Stimulated activated memory B cell treated with anti-CD40 and anti-IgM and Interleukin-4, amounts not matched to agents 10 μg/mL and 1 μg/mL and 100 μg/mL, for 72 hours (primary cell): ENCODE results near the gene NUTF2.
"Not testable (repeated sequence)": the region's sequence is repeated elsewhere in the genome, so short reads cannot be mapped to it uniquely, and the experiment has no call there.

Experiments used
- ATAC-seq: fragments of 150-1000 bp; cut with Tn5 transposase; 2 replicates; pipeline ENCODE4 v1.10.0; 2021
- H3K27ac Mint-ChIP-seq: one replicate; pipeline ENCODE4 v1.8.0; 2022; ENCODE audit warnings: mild to moderate bottlenecking, mixed read lengths
- H3K27me3 Mint-ChIP-seq: one replicate; pipeline ENCODE4 v1.8.0; 2022; ENCODE audit warnings: mixed read lengths
- H3K36me3 Mint-ChIP-seq: one replicate; pipeline ENCODE4 v1.8.0; 2022; ENCODE audit warnings: mixed read lengths
- H3K4me1 Mint-ChIP-seq: one replicate; pipeline ENCODE4 v1.8.0; 2022; ENCODE audit warnings: mixed read lengths
- H3K4me3 Mint-ChIP-seq: one replicate; pipeline ENCODE4 v1.8.0; 2022; ENCODE audit warnings: mild to moderate bottlenecking, moderate library complexity, mixed read lengths
- H3K9me3 Mint-ChIP-seq: one replicate; pipeline ENCODE4 v1.8.0; 2022; ENCODE audit warnings: mixed read lengths

NUTF2 gene

DNA sequence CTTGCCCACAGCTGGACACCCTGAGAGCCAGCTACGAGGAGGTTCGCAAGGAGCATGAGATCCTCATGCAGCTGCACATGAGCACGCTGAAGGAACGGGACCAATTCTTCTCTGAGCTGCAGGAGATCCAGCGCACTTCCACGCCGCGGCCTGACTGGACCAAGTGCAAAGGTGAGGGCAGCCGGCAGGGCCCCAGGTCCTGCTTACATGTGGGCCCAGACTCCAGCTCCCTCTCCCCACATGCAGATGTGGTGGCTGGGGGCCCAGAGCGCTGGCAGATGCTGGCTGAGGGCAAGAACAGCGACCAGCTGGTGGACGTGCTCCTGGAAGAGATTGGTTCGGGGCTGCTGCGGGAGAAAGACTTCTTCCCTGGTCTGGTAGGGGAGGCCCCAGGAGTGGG lies 20.8 kb upstream of the NUTF2 start:
- ATAC-seq: no peak
- peaks cover 16% of the 10 kb centered on the region for H3K36me3 Mint-ChIP-seq
- no peak overlapping the region for H3K27ac Mint-ChIP-seq
- H3K27me3 Mint-ChIP-seq: no peaks in the 10 kb centered on the region
- no peak overlapping the region for H3K4me3 Mint-ChIP-seq
- peaks cover 7% of the 10 kb centered on the region for H3K4me1 Mint-ChIP-seq
- no peaks in the 10 kb centered on the region for H3K9me3 Mint-ChIP-seq

GRCh38 chr16:67828651-67829050 lies 18.1 kb upstream of the NUTF2 start:
- no peaks in the 10 kb centered on the region for H3K27me3 Mint-ChIP-seq

DNA sequence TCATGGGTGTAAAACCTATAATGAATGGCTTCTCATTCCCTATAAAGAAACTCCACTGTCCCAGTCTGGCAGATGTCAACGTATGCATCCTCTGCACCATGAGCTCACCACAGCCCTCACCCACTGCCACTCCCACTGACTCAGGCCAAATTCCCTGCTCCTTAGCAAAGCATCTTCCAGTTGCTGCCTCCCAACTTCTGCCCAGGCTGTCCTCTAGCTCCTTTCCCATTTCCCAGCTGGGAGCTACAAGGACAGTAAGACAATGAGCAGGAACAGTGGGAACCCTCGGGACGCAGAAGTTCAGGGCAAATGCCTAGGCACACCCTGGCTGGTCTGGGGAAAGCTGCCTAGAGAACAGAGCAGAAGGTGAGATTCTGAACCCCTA lies 13.7 kb upstream of the NUTF2 start:
- Mint-ChIP-seq H3K27me3 (no peaks in the 10 kb centered on the region), H3K4me3 (peak overlapping the region; percentile 98), H3K27ac (peak overlapping the region; percentile 97), H3K9me3 (no peaks in the 10 kb centered on the region), H3K36me3 (peaks cover 22% of the 10 kb centered on the region), H3K4me1 (peaks cover 21% of the 10 kb centered on the region)
- ATAC-seq: no peak

More at GRCh38 chr16:67828651-67829050, 18.1 kb upstream of the NUTF2 start:
- no peak overlapping the region for H3K4me3 Mint-ChIP-seq
- H3K9me3 Mint-ChIP-seq: no peaks in the 10 kb centered on the region
- peaks cover 22% of the 10 kb centered on the region for H3K36me3 Mint-ChIP-seq
- no peak overlapping the region for H3K27ac Mint-ChIP-seq
- peaks cover 22% of the 10 kb centered on the region for H3K4me1 Mint-ChIP-seq
- ATAC-seq: no peak

DNA sequence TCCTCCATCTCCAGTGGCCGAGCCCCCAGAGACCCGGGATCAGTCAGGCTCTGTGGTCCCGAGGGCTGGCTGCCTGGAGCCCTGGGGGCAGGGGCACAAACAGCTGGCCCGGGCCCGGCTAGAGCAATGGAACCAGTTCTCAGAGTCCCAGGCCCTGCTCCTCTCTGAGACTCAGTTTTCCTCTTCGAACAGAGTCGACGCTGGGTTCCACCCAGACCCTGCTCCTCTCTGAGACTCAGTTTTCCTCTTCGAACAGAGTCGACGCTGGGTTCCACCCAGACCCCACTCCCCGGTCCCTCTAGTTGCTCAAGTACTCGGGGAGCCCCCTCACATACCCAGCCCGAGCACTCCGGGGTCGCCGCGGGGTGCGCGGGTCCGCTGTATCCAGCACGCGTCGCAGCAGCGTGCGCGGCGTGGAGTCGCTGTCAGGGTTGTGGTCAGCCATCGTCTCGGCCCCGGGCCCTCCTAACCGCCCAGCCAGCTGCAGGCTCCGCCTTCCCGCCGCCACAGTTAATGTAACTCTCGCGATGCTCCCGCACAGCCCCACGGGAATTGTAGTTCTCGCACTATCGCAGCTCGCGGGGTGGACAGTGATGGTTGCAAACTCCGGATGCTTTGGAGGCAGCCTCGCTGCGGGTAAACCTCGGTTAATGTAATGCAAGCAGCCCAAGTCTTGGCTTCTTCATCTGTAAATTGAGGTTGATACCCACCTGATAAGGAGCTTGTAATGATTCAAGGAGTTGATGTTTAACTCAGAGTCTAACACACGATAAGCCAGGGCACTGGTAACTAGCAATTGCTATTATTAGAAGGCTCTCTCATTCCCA lies 13.1 kb upstream of the NUTF2 start:
- H3K9me3 Mint-ChIP-seq: no peaks in the 10 kb centered on the region
- H3K36me3 Mint-ChIP-seq: peaks cover 17% of the 10 kb centered on the region
- peak; percentile 99 for ATAC-seq
- peak overlapping the region; percentile 97 for H3K27ac Mint-ChIP-seq
- H3K27me3 Mint-ChIP-seq: no peaks in the 10 kb centered on the region
- peak overlapping the region; percentile 98 for H3K4me3 Mint-ChIP-seq
- peaks cover 21% of the 10 kb centered on the region for H3K4me1 Mint-ChIP-seq

DNA sequence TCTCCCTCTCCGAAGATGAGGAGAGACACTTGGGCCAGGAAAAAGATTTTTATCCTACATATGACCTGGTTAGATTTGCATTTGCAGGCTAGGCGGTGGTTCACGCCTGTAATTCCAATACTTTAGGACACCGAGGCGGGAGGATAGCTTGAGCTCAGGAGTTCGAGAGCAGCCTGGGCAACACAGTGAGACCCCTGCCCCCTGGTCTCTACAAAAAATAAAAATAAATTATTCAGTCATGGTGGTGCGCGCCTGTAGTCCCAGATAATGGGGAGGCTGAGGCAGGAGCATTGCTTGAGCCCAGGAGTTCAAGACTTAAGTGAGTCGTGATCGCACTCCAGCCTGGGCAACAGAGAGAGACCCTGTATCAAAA lies 12.5 kb upstream of the NUTF2 start:
- Mint-ChIP-seq H3K4me1 (peaks cover 21% of the 10 kb centered on the region), H3K36me3 (peaks cover 17% of the 10 kb centered on the region), H3K27ac (peak overlapping the region; percentile 97), H3K9me3 (no peaks in the 10 kb centered on the region), H3K27me3 (no peaks in the 10 kb centered on the region), H3K4me3 (peak overlapping the region; percentile 98)
- ATAC-seq: no peak

GRCh38 chr16:67837190-67837589 lies 9.5 kb upstream of the NUTF2 start:
- not testable (repeated sequence) for H3K4me3 Mint-ChIP-seq, ATAC-seq, H3K9me3 Mint-ChIP-seq, H3K27ac Mint-ChIP-seq, H3K27me3 Mint-ChIP-seq, H3K36me3 Mint-ChIP-seq
- peaks cover 25% of the 10 kb centered on the region for H3K4me1 Mint-ChIP-seq

GRCh38 chr16:67837811-67838210 lies 8.9 kb upstream of the NUTF2 start:
- no peak overlapping the region for H3K4me3 Mint-ChIP-seq
- H3K4me1 Mint-ChIP-seq: peaks cover 19% of the 10 kb centered on the region
- H3K36me3 Mint-ChIP-seq: no peaks in the 10 kb centered on the region
- H3K27me3 Mint-ChIP-seq: no peaks in the 10 kb centered on the region
- H3K9me3 Mint-ChIP-seq: no peaks in the 10 kb centered on the region
- H3K27ac Mint-ChIP-seq: no peak overlapping the region
- ATAC-seq: no peak

DNA sequence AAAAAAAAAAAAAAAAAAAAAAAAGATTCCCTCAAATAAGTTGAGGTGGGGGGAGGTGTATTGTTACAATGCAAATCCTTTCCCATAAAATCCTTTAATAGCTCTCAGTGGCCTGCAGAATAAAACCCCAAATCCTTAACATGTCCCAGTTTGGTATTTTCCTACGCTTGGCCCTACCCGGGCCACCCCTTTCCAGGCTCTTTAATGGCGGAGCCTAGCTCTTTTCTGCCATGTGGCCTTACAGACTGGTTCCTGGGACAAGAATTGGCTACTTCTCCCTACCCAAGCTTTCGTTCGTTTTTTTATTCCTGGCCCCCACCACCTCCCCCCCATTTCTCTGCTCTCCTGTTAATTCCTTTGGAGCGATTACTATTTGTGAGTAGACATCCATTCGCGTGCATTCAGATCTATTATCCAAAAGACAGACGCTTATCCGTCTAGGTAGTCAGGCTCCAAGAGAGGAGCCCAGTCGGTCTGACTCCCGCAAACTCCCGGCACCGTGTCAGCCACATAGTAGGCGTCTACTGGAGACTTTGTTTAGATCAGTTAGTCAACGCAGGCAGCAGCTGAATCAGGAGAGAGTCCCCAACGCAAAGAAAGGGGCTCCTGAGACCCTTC lies 5.4 kb upstream of the NUTF2 start:
- Mint-ChIP-seq H3K27me3 (no peaks in the 10 kb centered on the region), H3K27ac (peak overlapping the region; percentile 92), H3K9me3 (no peaks in the 10 kb centered on the region), H3K4me1 (peaks cover 34% of the 10 kb centered on the region), H3K36me3 (peaks cover 5% of the 10 kb centered on the region), H3K4me3 (peak overlapping the region; percentile 98)
- no peak for ATAC-seq

GRCh38 chr16:67841816-67842508 lies 4.8 kb upstream of the NUTF2 start, which contains the start of gene THAP11:
Gene THAP11 (plus strand): TSS chr16:67842320. CDS start chr16:67842555, 235 bp downstream.
- no peaks in the 10 kb centered on the region for H3K27me3 Mint-ChIP-seq
- peak within 1 kb of the TSS; percentile 92 for H3K27ac Mint-ChIP-seq
- peaks cover 34% of the 10 kb centered on the region for H3K4me1 Mint-ChIP-seq
- ATAC-seq: peak; percentile 77
- no peaks in the 10 kb centered on the region for H3K9me3 Mint-ChIP-seq
- peak within 1 kb of the TSS; percentile 98 for H3K4me3 Mint-ChIP-seq
- peaks cover 5% of the 10 kb centered on the region for H3K36me3 Mint-ChIP-seq

GRCh38 chr16:67842509-67843342 lies 4.0 kb upstream of the NUTF2 start:
- Mint-ChIP-seq H3K4me1 (peaks cover 39% of the 10 kb centered on the region), H3K27me3 (no peaks in the 10 kb centered on the region), H3K27ac (peak overlapping the region; percentile 92), H3K36me3 (peaks cover 5% of the 10 kb centered on the region), H3K4me3 (peak overlapping the region; percentile 92), H3K9me3 (no peaks in the 10 kb centered on the region)
- ATAC-seq: peak; percentile 62

- Mint-ChIP-seq H3K27me3 (no peaks in the 10 kb centered on the region), H3K9me3 (no peaks in the 10 kb centered on the region), H3K27ac (peak overlapping the region; percentile 92), H3K4me3 (peak overlapping the region; percentile 92), H3K36me3 (peaks cover 5% of the 10 kb centered on the region), H3K4me1 (peaks cover 46% of the 10 kb centered on the region)
- ATAC-seq: no peak
Measured at GRCh38 chr16:67843343-67843765, 3.4 kb upstream of the NUTF2 start.

DNA sequence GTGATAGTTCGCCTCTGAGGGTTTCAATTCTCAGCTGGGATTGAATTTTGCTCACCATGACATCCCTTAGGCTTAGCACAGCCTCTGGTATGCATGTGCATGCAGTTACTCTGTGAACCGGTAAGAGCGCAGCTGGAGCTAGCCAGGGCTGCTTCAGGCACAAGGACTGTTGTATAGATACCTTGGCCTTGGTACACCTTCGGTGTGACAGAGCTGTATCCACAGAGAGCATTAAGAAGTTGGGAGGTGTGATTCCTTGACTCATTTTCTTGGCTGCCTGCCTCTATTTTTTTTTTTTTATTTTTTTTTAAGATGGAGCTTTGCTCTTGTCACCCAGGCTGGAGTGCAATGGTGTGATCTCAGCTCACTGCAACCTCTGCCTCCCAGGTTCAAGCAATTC lies 2.2 kb upstream of the NUTF2 start:
- peaks cover 52% of the 10 kb centered on the region for H3K4me1 Mint-ChIP-seq
- H3K9me3 Mint-ChIP-seq: no peaks in the 10 kb centered on the region
- no peak for ATAC-seq
- no peaks in the 10 kb centered on the region for H3K27me3 Mint-ChIP-seq
- no peak overlapping the region for H3K27ac Mint-ChIP-seq
- H3K36me3 Mint-ChIP-seq: peaks cover 5% of the 10 kb centered on the region
- peak overlapping the region; percentile 11 for H3K4me3 Mint-ChIP-seq

DNA sequence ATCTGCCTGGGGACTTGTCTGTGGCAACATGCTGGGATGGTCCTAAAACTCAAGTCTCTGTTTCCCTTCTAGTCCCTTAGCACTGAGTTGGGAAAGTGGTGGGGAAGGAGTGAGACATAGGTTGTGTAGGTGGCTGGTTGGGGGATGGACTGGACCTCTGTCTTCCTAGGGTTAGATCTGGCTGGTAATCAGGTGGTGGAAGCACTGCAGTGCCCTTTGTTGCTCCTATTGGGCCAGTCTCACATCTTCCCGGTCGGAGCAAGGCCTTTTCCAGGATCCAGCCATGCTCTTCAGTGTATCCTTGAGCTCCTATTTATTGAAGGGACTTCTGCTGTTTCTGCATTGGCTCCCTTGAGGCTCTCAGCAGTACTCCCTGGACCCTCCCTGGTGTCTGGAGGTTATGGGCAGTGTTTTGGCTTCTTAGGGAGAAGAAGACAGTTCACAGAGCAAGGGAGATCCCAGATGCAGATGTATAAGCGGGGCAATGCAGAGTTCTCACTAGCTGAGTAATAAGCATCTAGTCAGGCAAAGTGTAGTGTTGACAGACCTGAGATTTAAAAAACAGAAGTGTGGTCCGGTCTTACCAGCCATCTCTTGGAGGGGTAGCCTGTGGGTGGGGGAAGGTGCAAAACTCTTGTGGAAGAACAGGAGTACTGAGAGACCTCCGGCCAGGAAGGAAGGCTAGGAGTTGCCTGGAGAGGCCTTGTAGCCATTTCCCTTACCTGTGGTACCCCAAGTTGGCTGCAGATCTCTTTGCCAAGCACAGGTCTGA lies 1.3 kb upstream of the NUTF2 start:
- peak overlapping the region; percentile 88 for H3K4me3 Mint-ChIP-seq
- H3K27ac Mint-ChIP-seq: peak overlapping the region; percentile 87
- no peaks in the 10 kb centered on the region for H3K9me3 Mint-ChIP-seq
- H3K27me3 Mint-ChIP-seq: no peaks in the 10 kb centered on the region
- H3K4me1 Mint-ChIP-seq: peaks cover 60% of the 10 kb centered on the region
- peaks cover 12% of the 10 kb centered on the region for H3K36me3 Mint-ChIP-seq
- ATAC-seq: no peak

GRCh38 chr16:67846063-67846319 lies 742 bp upstream of the NUTF2 start:
- Mint-ChIP-seq H3K4me1 (peaks cover 60% of the 10 kb centered on the region), H3K27ac (peak overlapping the region; percentile 87), H3K27me3 (no peaks in the 10 kb centered on the region), H3K9me3 (no peaks in the 10 kb centered on the region), H3K36me3 (peaks cover 12% of the 10 kb centered on the region), H3K4me3 (peak overlapping the region; percentile 88)
- ATAC-seq: no peak
